ENCODE data around the gene PLA2G2F.

The PLA2G2F gene

DNA sequence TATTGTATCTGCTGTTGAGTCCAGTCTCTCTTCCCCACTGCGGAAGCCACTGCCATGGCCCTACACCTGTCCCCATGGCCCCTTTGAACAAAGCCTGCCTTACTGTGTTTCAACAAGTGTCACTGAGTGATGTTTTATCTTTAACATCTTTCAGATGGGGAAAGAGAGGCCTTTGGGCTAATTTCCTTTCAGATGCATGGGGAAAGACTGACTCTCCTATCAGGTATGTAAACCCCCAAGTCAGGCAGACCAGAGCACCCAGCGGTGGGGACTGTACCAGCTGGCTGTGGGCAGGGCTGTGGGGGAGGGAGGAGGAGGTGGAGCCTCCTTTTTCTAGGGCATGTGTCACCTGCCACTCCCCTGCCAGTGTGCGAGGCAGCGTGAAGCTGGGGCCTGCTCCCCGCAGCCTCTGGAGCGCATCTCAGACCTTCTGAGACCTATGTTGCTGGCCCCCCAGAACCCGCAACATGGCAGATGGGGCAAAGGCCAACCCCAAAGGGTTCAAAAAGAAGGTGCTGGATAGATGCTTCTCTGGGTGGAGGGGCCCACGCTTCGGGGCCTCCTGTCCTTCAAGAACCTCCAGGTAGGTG, at the start of gene PLA2G2F:
Gene PLA2G2F, plus strand, starts transcription at position 363 of the 590 bp plus-strand sequence. Its CDS starts 105 bp downstream, at position 468.
- FAIRE-seq (no peak), DNase-seq (ENCODE audit: insufficient read length, low spot score) (no peak)

DNA sequence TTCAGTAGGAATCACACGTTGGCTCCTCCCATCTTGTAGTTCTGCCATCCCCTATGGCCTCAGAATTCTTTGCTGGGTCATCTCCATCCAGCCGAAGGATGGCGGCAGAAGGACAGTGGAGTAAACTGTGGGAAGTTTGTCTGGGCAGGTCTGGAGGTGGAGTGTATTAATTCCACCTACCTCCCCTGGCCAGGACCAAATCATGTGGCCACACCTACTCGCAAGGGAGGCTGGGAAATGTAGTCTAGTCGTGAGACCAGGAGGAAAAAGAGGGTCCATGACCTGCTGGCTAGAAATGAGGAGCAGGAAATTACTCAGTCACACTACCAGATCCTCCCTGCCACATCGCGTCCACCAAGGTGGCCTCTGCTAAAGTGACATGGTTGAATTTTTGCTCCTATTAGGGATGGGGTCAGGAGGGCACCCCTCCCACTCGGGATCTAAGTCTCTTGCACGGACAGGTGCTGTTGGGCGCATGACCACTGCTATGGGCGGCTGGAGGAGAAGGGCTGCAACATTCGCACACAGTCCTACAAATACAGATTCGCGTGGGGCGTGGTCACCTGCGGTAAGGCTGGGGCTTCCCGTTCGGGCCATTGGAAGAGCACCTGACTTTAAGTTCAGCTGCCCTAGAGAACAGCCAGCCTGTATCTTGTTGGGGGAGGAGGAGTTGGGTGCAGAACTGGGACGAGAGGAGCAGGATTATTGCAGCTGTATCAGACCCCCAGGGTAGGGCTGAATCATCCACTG, 49.6 kb upstream of the PLA2G2F start:
- DNase-seq (ENCODE audit: insufficient read length, low spot score) = no peak
- FAIRE-seq = no peak

DNA sequence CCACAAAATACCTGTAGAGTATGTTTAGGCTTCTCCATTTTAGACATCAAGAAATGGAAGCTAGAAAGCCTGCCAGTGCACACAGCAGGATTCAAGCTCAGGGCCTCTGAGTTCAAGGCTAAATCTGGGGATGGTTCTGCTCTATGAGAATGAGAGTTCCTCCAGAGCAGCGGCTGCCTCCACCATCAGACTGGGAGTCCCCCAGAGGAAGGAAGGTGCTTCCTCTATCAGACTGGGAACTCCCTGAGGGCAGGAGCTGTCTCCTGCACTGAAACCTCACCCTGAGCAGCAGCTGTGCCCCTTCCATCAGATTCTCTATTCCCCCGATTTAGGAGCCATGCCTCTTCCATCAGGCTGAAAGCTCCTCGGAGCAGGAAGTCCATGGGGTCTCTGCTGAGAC, 49.0 kb upstream of the PLA2G2F start:
- DNase-seq (ENCODE audit: insufficient read length, low spot score) = no peak
- FAIRE-seq = no peak

DNA sequence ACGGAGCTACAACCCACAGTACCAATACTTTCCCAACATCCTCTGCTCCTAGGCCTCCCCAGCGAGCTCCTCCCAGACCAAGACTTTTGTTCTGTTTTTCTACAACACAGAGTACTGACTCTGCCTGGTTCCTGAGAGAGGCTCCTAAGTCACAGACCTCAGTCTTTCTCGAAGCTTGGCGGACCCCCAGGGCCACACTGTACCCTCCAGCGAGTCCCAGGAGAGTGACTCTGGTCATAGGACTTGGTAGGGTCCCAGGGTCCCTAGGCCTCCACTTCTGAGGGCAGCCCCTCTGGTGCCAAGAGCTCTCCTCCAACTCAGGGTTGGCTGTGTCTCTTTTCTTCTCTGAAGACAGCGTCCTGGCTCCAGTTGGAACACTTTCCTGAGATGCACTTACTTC, 48.5 kb upstream of the PLA2G2F start:
- no peak for FAIRE-seq

GRCh38 chr1:20093303-20093702, 45.8 kb upstream of the PLA2G2F start:
- FAIRE-seq = no peak
- no peak for DNase-seq (ENCODE audit: insufficient read length, low spot score)

More for the DNA sequence above, 48.5 kb upstream of the PLA2G2F start:
- no peak for DNase-seq (ENCODE audit: insufficient read length, low spot score)

GRCh38 chr1:20093940-20094391, 45.2 kb upstream of the PLA2G2F start:
- FAIRE-seq = no peak
- no peak for DNase-seq (ENCODE audit: insufficient read length, low spot score)

GRCh38 chr1:20095564-20096434, 43.3 kb upstream of the PLA2G2F start:
- FAIRE-seq = no peak
- DNase-seq (ENCODE audit: insufficient read length, low spot score) = no peak

- DNase-seq (ENCODE audit: insufficient read length, low spot score) = no peak
- no peak for FAIRE-seq
Observed at GRCh38 chr1:20096840-20097447, 42.2 kb upstream of the PLA2G2F start.

- FAIRE-seq (no peak), DNase-seq (ENCODE audit: insufficient read length, low spot score) (no peak)
Observed at GRCh38 chr1:20099533-20099932, 39.6 kb upstream of the PLA2G2F start.

- FAIRE-seq (peak; percentile 39), DNase-seq (ENCODE audit: insufficient read length, low spot score) (peak; percentile 40)
Observed at GRCh38 chr1:20100632-20101355, 38.3 kb upstream of the PLA2G2F start.

GRCh38 chr1:20102875-20103274, 36.2 kb upstream of the PLA2G2F start:
- DNase-seq (ENCODE audit: insufficient read length, low spot score) (no peak), FAIRE-seq (no peak)

DNA sequence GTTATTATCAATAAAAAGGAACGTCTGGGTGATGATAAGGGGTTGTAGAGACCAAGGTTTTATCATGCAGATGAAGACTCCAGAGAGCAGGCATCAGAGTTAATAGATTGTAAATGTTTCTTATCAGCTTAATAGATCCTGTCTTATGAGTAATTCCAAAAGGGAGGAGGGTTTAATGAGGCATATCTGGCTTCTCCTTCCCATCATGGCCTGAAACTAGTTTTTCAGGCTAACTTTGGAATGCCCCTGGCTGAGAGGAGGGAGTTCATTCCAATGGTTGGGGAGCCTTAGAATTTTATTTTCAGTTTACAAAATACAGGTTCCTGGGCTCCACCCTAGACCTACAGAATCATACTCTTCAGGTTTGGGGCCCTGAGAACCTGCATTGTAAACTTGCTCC, 33.3 kb upstream of the PLA2G2F start:
- no peak for DNase-seq (ENCODE audit: insufficient read length, low spot score)
- no peak for FAIRE-seq

DNA sequence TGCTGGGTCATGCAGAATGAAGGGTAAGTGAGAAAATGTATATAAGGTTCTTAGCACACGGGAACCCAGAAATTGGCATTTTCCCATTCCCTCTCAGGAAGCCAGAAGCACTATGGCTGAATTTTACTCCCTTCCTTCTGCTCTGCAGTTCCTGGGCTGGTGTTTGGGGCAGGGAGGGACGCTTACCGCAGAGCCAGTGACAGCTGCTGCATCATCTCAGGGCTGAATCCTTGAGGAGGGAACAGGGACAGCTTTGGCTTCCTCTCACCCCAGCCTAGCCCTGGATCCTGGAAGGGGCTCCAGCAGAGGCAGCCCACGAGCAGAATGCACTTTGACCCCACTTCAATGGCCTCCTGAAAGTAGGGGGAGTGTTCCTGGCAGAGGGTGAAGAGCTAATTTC, 31.8 kb upstream of the PLA2G2F start:
- FAIRE-seq (no peak), DNase-seq (ENCODE audit: insufficient read length, low spot score) (no peak)

DNA sequence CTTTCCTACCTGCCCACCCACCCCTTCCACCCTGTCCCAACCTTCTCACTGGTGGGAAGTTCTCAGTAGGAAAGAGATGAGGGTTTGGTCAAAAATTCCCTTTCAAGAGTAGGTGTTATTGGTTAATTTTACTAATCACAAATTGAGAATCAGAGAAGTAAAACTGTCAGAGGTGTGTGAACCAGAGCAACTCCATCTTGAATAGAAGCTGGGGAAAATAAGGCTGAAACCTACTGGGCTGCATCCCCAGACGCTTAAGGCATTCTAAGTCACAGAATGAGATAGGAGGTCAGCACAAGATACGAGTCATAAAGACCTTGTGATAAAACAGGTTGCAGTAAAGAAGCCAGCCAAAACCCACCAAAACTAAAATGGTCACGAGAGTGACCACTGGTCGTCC, 31.3 kb upstream of the PLA2G2F start:
- FAIRE-seq (no peak), DNase-seq (ENCODE audit: insufficient read length, low spot score) (no peak)

DNA sequence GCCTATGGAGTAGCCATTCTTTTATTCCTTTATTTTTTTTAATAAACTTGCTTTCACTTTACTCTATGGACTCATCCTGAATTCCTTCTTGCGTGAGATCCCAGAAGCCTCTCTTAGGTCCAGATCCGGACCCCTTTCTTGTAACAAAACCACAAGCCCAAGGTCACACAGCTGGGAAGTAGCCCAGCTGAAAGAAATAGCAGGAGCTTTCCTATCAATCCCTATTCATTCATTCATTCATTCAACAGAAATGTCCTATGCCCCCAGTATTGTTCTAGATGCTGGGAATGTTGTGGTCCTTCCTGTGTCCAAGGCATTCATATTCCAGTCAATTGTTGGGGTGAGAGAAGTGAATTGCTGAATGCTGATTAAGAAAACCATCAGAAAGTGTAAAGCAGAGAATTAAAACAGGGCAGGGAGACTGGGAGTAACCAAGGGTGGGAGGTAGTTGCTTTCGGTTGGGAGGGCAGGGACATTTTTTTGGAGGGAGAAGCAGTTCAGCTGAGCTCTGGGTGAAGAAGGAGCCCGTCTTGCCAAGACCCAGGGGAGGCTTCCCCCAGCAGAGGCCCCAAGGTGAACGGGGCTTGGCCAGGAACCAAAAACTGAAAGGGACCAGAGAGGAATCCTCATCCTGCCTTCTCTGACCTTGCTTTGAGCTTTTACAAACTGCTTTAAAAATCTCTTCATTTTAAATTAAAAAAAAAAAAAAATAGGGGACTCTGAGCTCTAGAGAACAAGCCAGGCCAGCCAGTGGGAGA, 30.6 kb upstream of the PLA2G2F start:
- FAIRE-seq (no peak), DNase-seq (ENCODE audit: insufficient read length, low spot score) (no peak)

DNA sequence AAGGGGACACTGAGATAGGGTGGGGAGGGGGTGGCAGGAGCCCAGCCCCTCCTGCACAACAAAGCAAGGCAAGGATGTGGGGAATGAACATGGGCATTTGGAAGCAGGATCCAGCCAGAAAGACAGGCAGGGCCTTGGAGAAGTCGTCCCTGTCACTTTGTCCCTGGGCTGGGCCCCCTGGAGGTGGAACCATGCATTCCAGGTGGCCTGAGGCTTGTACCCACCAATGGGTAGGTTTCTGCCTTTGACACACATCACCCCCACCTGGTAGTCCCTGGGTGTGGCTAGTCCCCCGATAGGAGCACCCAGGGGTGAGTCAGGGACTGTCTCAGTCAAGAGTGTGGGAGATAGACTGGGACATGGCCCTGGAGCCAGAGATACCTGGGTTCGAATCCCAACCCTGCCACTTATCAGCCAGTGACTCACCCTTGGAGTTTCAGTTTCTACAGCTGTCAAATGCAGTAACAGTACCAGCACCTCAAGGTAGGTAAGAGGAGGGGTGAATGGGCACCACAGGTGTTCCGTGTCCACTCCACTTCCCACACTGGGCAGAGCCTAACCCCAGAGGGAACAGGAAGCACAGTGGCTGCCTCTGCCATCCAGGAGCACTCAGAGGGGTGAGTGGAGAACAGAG, 29.8 kb upstream of the PLA2G2F start:
- DNase-seq (ENCODE audit: insufficient read length, low spot score) = no peak
- no peak for FAIRE-seq

DNA sequence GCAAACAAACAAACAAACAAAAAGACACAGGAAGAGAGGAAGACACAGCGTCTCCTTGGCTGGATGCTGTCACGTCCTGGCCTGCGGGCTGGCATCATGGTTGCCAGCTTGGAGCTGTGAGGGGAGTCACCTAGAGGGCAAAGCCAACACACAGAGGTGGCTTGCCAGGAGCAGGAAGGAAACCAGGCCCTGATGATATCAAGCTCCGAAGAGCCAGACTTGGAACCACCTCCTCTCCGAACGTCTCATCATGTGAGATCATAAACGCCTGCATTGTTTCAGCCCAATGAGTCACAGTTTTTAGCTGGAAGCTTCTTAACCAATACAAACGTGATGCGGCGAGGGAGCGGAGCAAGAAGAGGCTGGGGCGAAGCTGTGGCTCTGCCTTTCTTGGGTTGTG, 28.4 kb upstream of the PLA2G2F start:
- DNase-seq (ENCODE audit: insufficient read length, low spot score) (no peak), FAIRE-seq (no peak)

- DNase-seq (ENCODE audit: insufficient read length, low spot score) = no peak
- FAIRE-seq = no peak
Observed at GRCh38 chr1:20111452-20111851, 27.7 kb upstream of the PLA2G2F start.

Data from GM19239 (cell line).